ENCODE data around the gene LSM8. TPM values are rescaled to one million over a fixed set of nuclear protein-coding genes. Genes with fewer than 3 reads are reported as not detected.

Gene LSM8
- total and polyA plus RNA-seq, 2 experiments from 2014 or later: 25.7 to 47.2 TPM

DNA sequence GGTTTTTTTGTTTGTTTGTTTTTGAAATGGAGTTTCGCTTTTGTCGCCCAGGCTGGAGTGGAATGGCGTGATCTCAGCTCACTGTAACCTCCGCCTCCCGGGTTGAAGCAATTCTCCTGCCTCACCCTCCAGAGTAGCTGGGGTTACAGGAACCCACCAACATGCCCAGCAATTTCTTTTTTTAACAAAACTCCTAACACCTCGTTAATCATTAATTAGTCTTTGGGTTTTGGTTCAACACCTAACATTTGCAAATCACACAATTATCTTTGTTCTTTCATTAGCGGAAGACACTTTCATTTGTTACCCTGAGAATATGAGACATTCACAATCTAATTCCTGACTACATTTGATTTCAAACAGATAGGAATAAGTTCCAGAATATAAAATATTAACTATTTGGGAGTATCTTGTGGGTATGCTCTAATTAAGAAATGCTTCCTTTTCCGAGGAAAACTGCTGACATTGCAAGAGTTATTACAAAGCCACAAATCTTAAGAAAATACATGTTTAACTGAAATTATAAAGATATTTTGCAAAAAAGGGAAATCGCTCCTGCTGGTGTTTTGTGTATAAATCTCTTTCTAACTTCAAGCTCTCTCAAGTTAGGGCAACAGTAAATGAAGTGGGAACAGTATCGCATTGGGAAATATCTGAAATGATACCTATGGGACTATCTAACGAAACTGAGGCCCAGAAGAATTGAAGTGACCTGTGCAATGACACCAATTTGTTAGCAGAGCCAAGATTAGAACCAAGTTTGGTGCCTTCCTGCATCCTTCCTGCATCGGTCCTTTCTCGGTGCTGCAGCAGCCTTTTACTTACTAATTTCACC is 1.2 kb upstream of the LSM8 start:
- no peaks in the 10 kb centered on the region for H3K9me2 ChIP-seq (ENCODE audit: insufficient read depth)
- peaks cover 48% of the 10 kb centered on the region for H3K79me2 ChIP-seq (ENCODE audit: insufficient read depth)
- in situ Hi-C loops (cut with MboI): no loop called here
- H3F3A ChIP-seq (ENCODE audit: insufficient read depth): peaks cover 10% of the 10 kb centered on the region; the same call in 1 of the 2 replicates
- no peaks in the 10 kb centered on the region for H3K27me3 ChIP-seq (replicated peaks; ENCODE audit: insufficient read depth)
- H4K20me1 ChIP-seq (ENCODE audit: insufficient read depth): no peaks in the 10 kb centered on the region
- peak overlapping the region; percentile 93 for H3K4me3 ChIP-seq
- DNase-seq: peak; percentile 41
- WGBS, 2 experiments (ENCODE audit: low coverage in 1 of 2, low lambda C conversion rate in 2 of 2, missing lambda C conversion rate in 2 of 2): 60 to 62% methylated on average over 13 of the region's 13 CpGs
- H3K9me3 ChIP-seq (ENCODE audit: low read depth): no peaks in the 10 kb centered on the region
- H3K4me2 ChIP-seq (ENCODE audit: unreplicated experiment): peak overlapping the region; percentile 84
- H3K9ac ChIP-seq: peak overlapping the region; percentile 95
- TF ChIP-seq EZH2phosphoT487 (IDR thresholded peaks at IDR 0.05; ENCODE audit: insufficient read depth, low read depth) (no peak), EZH2 (IDR thresholded peaks at IDR 0.05; ENCODE audit: insufficient read depth, poor library complexity, severe bottlenecking) (no peak)
- peaks cover 30% of the 10 kb centered on the region for H3K4me1 ChIP-seq (ENCODE audit: insufficient read depth)
- H2AFZ ChIP-seq: peak overlapping the region; percentile 90
- peak overlapping the region; percentile 84 for H3K27ac ChIP-seq
- H3K36me3 ChIP-seq (ENCODE audit: low read depth): peaks cover 9% of the 10 kb centered on the region

DNA sequence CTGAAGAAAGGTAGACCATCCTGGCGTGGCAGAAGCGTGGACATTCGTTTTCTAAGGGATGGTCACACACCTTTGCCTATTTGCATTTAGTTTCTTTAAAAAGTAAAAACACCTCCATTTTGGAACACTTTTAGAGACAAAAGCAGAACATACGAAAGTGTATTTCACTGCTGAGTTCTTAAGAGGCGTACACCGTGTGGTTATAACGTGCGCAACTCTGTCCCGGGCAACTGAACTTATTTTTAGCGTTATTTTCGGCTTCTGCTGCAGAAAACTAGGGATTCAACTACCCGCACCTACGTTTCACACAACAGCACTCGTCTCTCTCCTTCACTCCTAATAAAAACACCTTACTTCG is 557 bp upstream of the LSM8 start:
- Histone ChIP-seq H3K4me2 (ENCODE audit: unreplicated experiment) (peak overlapping the region; percentile 84), H3K9me2 (ENCODE audit: insufficient read depth) (no peaks in the 10 kb centered on the region), H3K9me3 (ENCODE audit: low read depth) (no peaks in the 10 kb centered on the region), H3K27me3 (replicated peaks; ENCODE audit: insufficient read depth) (no peaks in the 10 kb centered on the region), H2AFZ (peak overlapping the region; percentile 90), H3K79me2 (ENCODE audit: insufficient read depth) (peaks cover 53% of the 10 kb centered on the region), H3K36me3 (ENCODE audit: low read depth) (peaks cover 12% of the 10 kb centered on the region), H3K4me1 (ENCODE audit: insufficient read depth) (peaks cover 30% of the 10 kb centered on the region), H3K27ac (peak overlapping the region; percentile 84), H3K4me3 (peak overlapping the region; percentile 93), H3F3A (ENCODE audit: insufficient read depth) (peaks cover 10% of the 10 kb centered on the region; the same call in 1 of the 2 replicates), H3K9ac (peak overlapping the region; percentile 95), H4K20me1 (ENCODE audit: insufficient read depth) (no peaks in the 10 kb centered on the region)
- in situ Hi-C loops (cut with MboI): no loop called here
- DNase-seq: peak; percentile 44
- TF ChIP-seq EZH2phosphoT487 (IDR thresholded peaks at IDR 0.05; ENCODE audit: insufficient read depth, low read depth): no peak
- no peak for TF ChIP-seq EZH2 (IDR thresholded peaks at IDR 0.05; ENCODE audit: insufficient read depth, poor library complexity, severe bottlenecking)
- WGBS, 2 experiments (ENCODE audit: low coverage in 1 of 2, low lambda C conversion rate in 2 of 2, missing lambda C conversion rate in 2 of 2): 0 to 2% methylated on average over 15 of the region's 15 CpGs

DNA sequence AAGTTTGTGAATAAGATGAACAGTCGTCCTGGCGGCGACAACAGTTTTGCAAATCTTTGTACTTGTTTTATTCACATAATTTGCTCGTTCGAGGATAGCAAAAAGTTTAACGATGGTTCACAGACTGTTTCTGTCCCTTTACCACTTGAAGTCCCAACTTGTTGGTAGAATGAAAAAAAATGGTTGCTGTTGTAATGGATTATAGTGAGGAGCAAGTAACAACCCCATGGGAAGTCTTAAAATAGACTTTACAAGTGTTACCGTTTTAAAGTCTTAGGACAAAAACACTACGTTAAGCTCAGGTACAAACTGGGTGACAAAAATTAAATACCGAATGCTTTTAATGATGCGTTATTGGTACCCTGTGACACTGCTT is 589 bp downstream of the LSM8 start:
- Histone ChIP-seq H2AFZ (peak overlapping the region; percentile 90), H3K79me2 (ENCODE audit: insufficient read depth) (peaks cover 65% of the 10 kb centered on the region), H3K9ac (peak overlapping the region; percentile 95), H3F3A (ENCODE audit: insufficient read depth) (peaks cover 10% of the 10 kb centered on the region; the same call in 1 of the 2 replicates), H3K9me3 (ENCODE audit: low read depth) (no peaks in the 10 kb centered on the region), H3K4me1 (ENCODE audit: insufficient read depth) (peaks cover 30% of the 10 kb centered on the region), H4K20me1 (ENCODE audit: insufficient read depth) (no peaks in the 10 kb centered on the region), H3K4me2 (ENCODE audit: unreplicated experiment) (peak overlapping the region; percentile 94), H3K27me3 (replicated peaks; ENCODE audit: insufficient read depth) (no peaks in the 10 kb centered on the region), H3K9me2 (ENCODE audit: insufficient read depth) (no peaks in the 10 kb centered on the region), H3K36me3 (ENCODE audit: low read depth) (peaks cover 23% of the 10 kb centered on the region), H3K27ac (peak overlapping the region; percentile 84), H3K4me3 (peak overlapping the region; percentile 93)
- TF ChIP-seq EZH2phosphoT487 (IDR thresholded peaks at IDR 0.05; ENCODE audit: insufficient read depth, low read depth): no peak
- no peak for TF ChIP-seq EZH2 (IDR thresholded peaks at IDR 0.05; ENCODE audit: insufficient read depth, poor library complexity, severe bottlenecking)
- in situ Hi-C loops (cut with MboI): no loop called here
- 0 to 1% methylated on average over 10 of the region's 10 CpGs for WGBS, 2 experiments (ENCODE audit: low coverage in 1 of 2, low lambda C conversion rate in 2 of 2, missing lambda C conversion rate in 2 of 2)
- peak; percentile 29 for DNase-seq

DNA sequence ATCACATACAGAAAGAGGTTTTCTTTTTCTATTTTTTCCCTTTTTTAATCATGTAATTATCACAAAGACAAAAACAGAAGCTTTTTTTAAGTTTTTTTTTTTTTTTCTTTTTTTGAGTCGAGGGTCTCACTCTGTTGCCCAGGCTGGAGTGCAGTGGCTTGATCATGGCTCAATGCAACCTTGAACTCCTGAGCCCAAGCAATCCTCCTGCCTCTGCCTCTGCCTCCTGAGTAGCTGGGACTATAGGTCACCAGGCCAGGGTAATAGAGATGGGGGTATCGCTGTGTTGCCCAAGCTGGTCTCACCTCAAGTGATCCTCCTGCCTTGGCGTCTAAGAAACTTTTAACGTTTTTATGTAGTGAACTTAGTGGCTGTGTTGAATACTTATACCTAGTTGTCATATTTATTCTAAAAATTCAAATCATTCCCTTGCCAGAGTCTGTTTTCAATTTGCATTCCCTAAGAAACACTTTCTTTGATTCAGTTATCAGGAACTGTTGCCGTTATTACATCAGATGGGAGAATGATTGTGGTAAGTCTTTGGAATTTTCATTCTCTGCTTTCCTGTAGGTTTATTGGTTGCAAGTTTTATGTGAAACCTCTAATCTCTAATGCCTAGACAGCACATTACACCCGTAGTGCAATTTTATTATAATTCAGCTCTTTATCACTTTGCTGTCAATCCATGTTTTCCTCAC is 1.3 kb downstream of the LSM8 start:
- 19 to 23% methylated on average over 6 of the region's 6 CpGs for WGBS, 2 experiments (ENCODE audit: low coverage in 1 of 2, low lambda C conversion rate in 2 of 2, missing lambda C conversion rate in 2 of 2)
- no peaks in the 10 kb centered on the region for H3K27me3 ChIP-seq (replicated peaks; ENCODE audit: insufficient read depth)
- no peaks in the 10 kb centered on the region for H3K9me3 ChIP-seq (ENCODE audit: low read depth)
- peaks cover 30% of the 10 kb centered on the region for H3K4me1 ChIP-seq (ENCODE audit: insufficient read depth)
- no peaks in the 10 kb centered on the region for H3K9me2 ChIP-seq (ENCODE audit: insufficient read depth)
- peak overlapping the region; percentile 95 for H3K9ac ChIP-seq
- peak overlapping the region; percentile 84 for H3K27ac ChIP-seq
- peaks cover 67% of the 10 kb centered on the region for H3K79me2 ChIP-seq (ENCODE audit: insufficient read depth)
- DNase-seq: peak; percentile 58
- in situ Hi-C loops (cut with MboI): no loop called here
- peak overlapping the region; percentile 94 for H3K4me2 ChIP-seq (ENCODE audit: unreplicated experiment)
- peaks cover 29% of the 10 kb centered on the region for H3K36me3 ChIP-seq (ENCODE audit: low read depth)
- H2AFZ ChIP-seq: peak overlapping the region; percentile 90; the same call in 1 of the 2 replicates
- TF ChIP-seq EZH2phosphoT487 (IDR thresholded peaks at IDR 0.05; ENCODE audit: insufficient read depth, low read depth): no peak
- H4K20me1 ChIP-seq (ENCODE audit: insufficient read depth): no peaks in the 10 kb centered on the region
- peaks cover 10% of the 10 kb centered on the region; the same call in 1 of the 2 replicates for H3F3A ChIP-seq (ENCODE audit: insufficient read depth)
- peak overlapping the region; percentile 93 for H3K4me3 ChIP-seq

Measured in GM23248 (cell line).